GM21526 (cell line): ENCODE data around the gene LRRC57.
A peak's percentile ranks its signal among the peaks of the same experiment; 100 is the strongest.

Source experiments
- ATAC-seq: cut with Tn5 transposase; IDR thresholded peaks from one replicate; pipeline ENCODE4 v1.9.1; 2021; ENCODE audit warnings: moderate library complexity; ENCODE audit not compliant: unreplicated experiment, low FRiP score

LRRC57 gene

DNA sequence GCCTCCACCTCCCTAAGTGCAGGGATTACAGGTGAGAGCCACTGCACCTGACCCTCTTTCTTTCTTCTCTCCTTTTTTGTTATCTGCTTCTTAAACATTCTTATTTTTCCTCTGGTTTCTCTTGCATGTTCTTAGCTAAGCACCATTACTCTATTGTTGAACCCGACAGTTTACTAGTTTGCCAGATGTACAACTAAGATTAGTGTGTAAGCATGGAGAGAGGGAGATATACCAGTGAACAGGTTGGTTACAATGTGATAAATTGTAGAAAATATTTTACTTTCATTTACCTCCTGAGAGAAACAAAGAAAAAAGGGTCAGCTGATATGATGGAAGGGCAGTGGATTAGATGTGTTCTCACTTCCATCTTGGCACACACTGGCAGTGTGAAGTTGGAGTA lies 5.0 kb upstream of the LRRC57 start:
- no peak for ATAC-seq

DNA sequence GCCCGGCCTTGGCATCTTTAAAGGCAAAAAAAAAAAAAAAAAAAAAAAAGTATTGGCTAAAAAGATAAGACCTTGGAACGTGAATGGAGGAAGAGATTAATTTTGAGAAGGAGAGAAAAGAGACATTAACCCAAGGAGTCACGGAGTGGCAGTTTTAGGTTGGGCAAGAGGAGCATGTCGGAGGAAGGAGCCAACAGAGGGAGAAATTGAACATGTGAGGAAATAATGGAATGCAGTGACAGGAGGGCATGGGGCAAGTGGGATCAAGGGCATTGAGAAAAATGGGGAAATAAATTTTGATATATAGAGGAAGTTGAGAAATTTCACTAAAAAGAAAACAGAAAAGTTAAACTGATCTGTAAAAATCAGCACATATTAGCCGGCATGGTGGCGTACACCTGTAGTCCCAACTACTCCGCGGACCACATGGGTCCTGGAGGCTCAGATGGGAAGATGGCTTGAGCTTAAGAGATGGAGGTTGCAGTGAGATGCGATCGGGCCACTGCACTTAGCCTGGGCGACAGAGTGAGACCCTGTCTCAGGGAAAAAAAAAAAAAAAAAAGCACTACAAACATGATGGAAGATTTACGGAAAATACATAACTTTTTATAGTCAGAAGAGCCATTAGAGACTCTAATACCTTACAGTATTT lies 1.3 kb upstream of the LRRC57 start:
- no peak for ATAC-seq

DNA sequence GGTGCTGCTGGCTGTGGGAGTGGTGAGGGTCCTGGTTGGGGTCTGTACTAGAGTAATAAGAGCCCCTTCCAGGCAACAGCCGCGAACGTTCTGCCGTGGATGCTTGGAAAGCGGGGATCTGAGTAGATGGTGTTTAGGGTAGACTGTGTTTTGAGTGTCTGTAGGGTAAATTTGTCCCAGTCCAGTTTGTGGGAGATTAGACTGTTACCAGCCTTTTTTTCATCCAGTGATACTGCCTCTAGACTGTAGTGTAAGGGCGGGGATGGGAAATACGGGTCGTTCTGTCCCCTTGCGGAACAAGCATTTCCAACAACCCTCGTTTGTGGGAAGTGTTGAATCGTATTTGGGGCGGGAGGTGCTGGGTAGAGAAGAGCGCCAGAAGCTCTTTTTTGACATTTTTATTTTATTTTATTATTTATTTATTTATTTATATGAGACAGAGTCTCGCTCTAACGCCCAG lies 469 bp upstream of the LRRC57 start:
- peak; percentile 20 for ATAC-seq

DNA sequence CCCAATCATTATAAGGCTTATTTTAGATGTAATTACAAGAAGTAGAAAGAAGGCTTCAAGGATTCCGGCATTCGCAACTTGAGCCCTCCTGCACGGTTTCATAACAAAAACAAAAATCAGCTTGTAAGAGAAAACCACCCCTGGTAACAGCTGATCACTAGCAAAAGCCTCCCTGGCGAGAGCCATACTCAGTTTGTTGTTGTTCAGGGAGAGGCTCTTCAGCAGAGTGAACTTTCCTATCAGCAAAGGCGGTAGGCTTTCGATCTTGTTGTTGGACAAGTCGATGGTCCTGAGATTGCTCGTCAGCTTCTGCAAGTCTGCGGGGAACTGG lies 710 bp downstream of the LRRC57 start:
- no peak for ATAC-seq

DNA sequence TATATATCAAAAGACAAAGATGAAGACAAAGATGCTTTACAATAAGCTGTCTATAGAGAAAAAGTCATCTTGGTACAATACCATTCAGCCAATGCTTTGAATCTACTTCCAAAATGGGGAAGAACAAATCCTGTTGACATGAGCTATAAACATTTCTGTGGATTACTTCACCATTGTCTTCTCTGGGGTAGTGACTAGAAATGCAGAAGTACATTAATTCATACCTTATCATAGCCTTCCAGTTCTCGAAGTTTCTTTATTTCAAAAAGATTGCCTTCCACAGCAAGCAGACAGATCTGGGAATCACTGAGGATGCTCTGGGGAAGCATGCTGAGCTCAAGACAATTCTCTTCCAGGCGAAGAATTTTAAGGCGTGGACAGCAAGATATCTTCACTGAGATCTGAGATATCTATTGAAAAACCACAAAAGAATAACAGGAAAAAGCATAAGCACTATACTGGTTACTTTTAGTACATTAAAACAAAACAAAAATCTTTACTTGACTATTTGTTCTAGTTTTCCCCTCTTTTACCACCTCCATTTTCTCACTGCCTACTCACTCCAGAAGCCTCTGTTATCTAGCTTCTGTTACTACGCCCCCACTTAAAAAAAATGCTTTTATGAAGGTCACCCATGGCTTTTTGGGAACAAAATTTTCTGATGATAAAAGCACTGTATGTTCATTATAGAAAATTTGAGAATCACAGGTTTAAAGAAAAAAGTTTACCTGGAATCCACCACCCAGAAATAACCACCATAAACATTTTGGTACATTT lies 3.6 kb downstream of the LRRC57 start:
- ATAC-seq = no peak

DNA sequence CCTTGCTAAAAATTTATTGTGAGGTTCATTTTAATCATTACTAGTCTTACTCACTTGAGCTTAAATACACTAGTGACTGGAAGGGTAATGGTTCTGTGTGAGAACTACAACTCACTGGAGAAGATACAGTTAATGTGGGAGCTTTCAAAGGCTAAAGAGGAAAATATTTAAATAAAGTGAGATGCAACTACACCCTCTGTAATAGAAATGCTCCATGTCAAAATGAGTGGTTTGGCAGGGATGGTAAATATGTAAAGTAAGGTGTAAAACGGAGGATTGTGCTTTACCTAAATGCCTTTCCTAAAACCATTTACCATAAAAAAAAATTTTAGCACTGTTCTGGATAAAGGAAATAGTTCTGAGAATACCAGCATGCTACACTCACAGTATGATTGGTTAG lies 15.3 kb downstream of the LRRC57 start:
- no peak for ATAC-seq

DNA sequence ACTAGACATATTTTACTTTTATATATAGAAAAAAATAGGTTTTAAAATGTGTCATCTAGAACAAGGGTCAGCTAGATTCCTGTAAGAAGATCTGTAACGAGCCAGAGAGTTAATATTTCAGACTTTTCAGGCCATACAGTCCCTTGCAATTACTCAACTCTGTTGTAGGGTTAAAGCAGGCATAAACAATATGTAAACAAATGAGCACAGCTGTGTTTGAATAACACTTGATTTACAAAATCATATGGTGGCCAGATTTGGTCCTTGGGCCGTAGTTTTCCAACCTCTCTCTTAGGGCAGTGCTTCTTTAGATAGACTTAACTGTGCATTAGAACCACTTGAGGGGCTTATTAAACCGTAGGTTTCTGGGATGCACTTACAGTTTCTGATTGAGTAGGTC lies 19.6 kb downstream of the LRRC57 start:
- no peak for ATAC-seq

DNA sequence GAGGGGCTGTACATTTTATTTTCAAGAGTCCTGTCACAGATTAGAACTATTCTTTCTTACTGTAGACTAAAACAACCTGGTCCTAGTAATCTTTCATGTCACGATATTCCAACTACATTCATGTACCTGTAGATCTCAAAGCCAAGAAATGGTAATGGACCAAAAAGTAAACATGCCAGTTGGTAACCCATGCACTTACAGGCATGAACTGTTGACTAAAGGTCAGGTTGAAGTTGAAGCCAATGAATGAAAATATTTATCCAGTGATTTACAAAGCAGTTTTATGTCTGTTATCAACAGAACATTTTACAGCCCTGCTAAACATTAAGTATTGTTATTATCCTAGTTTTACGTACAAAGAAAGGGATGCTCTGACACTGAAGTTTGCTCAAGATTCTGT lies 25.3 kb downstream of the LRRC57 start:
- ATAC-seq = no peak

DNA sequence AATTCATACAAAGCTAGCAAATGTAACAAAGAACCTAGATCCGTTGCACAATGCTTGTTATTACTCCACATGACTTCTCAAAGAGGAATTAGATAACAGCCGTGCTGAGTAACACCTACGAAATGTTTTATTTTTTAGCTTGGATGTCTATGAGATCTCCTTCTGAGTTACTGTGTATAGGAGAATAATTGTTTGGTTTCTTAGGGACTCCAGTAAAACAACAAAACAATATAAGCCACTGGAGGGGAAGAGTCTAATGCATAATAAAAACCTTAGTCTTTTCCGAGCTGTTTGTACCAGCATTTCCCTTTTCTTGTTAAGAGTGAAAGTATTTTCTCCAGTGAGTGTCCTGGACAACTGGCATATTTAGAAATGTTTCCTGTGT lies 37.6 kb downstream of the LRRC57 start:
- ATAC-seq = no peak

DNA sequence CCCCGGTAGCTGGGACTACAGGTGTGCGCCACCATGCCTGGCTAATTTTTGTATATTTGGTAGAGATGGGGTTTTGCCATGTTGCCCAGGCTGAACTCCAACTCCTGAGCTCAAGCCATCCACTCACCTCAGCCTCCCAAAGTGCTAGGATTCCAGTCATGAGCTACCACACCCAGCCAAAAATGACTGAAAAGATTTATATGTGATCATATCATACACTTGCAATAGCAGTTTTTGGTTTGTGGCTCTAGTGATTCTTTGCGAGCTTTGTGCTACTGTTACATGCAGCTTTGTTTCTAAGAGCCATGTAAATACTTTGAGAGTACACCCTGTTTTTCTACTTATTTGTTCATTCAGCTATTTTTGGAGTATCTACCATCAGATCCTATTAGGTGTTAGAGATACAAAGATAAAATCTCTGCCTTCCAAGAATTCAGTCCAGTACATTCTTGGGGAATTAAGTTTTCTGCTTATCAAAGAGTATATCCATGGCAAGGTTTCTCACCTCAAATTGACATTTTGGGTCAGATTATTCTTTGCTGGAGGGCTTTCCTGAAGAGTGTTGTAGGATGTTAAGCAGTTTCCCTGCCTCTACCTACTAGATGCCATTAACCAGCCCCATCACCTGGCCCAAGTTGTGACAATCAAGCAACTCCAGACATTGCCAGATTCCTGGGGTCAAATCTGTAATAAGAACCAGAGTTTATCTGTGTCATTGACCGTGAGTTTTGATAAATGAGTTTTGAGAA lies 38.2 kb downstream of the LRRC57 start:
- ATAC-seq = no peak

DNA sequence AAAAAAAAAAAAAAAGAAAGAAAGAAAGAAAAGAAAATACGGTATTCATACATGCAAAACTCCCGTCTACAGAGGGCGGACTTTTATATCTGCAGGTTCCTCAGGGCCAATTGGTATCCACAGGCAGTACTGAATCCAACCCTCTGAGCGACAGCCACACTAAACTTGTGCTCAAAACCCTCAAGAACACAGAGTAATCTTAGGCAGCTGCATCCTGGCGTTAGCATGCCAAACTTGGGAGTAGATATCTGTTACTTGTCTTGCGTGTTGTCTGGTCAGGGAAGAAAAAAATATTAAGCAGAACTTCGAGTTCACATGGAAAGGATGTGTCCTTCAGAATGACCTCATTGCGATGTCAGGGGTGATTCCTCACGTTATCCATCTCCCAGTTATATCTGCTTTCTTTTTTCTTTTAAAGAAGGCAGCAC lies 40.3 kb downstream of the LRRC57 start:
- ATAC-seq = no peak

DNA sequence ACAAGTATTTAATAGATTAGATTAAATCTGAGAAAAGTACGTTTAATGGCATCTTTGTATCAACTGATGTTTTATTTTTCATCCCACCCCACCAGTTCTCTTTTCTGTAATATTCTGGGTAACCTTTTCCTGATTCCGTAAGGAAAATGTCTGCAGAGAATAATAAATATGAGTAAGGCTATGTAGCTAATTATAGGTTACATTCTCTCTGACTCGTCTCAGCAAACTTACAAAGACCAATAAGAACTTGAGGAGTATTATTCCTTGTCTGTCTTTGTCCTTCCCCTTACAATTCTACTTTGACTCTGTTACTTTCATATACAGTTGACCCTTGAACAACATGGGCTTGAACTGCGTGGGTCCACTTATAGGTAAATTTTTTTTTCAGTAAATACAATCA lies 41.1 kb downstream of the LRRC57 start:
- no peak for ATAC-seq

DNA sequence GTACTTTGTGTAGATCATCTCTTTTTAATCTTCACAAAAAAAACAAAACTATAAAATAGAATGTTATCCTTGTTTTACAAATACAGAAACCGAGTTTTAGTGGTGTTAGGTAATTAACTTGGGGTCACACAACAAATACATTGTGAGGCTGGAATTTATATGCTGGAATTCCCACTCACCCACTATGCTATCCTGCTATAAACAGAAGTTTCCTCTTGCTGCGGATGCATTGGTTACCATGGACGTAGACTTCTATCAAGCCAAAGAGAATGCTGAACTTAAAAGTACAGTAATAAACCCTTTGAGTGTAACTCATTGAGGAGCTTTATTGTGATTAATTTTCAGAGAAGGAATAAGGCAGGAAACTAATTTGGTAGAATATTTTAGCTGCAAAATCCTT lies 44.0 kb downstream of the LRRC57 start:
- ATAC-seq = no peak

DNA sequence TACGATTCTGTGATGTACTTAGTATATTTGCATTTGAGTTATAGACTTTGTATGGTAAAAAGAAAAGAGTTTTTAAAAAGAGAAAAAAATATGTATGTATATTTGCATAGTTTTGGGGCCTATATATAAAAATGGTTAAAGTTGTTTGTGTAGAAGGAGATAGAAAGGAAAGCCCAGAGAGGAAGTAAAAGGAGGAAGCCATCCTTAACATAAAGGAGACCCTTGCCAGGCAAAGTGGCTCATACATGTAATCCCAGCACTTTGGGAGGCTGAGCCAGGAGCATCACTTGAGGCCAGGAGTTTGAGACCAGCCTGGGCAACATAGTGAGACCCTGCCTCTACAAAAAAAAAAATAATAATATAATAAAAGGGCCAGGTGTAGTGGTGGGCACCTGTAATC lies 44.8 kb downstream of the LRRC57 start:
- no peak for ATAC-seq

DNA sequence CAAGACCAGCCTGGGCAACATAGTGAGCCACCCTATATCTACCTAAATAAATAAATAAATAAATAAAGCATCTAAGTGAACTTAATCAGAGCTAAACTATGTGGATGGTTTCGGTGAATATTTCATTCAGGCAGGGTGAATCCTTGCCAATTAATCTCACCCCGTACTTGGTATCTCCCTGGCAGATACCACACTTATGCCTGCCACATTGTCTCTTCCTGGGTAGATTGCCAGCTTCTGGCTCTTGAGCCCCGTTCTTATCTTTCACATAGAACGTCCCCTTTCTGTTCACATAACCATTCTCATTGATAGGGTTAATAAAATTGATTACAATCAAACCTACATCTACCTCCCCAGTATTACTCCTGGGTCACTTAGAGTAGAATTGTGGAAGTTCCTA lies 46.1 kb downstream of the LRRC57 start:
- no peak for ATAC-seq

DNA sequence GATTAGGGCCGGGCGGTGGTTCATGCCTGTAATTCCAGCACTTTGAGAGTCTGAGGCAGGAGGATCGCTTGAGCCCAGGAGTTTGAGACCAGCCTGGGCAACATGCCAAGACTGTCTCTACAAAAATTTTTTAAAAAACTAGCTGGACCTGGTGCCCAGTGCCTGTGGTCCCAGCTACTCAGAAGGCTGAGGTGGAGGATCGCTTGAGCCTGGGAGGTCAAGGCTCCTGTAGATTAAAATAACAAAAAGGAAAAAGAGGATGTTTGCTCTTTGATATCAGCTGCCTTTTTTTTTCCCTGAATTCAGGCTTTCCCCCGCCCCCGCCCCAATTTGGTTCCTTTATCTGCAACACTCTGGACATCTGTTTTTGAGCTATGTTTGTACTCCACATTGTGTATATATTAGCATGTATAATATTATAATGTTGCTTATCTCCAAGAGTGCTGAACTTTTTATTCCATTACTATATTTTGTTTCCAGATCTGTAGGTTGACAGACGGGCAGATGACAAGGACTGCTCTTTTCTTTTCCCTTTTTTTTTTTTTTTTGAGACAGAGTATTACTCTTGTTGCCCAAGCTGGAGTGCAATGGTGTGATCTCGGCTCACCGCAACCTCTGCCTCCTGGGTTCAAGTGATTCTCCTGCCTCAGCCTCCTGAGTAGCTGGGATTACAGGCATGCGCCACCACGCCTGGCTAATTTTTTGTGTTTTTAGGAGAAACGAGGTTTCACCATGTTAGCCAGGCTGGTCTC lies 48.6 kb downstream of the LRRC57 start:
- ATAC-seq = no peak

DNA sequence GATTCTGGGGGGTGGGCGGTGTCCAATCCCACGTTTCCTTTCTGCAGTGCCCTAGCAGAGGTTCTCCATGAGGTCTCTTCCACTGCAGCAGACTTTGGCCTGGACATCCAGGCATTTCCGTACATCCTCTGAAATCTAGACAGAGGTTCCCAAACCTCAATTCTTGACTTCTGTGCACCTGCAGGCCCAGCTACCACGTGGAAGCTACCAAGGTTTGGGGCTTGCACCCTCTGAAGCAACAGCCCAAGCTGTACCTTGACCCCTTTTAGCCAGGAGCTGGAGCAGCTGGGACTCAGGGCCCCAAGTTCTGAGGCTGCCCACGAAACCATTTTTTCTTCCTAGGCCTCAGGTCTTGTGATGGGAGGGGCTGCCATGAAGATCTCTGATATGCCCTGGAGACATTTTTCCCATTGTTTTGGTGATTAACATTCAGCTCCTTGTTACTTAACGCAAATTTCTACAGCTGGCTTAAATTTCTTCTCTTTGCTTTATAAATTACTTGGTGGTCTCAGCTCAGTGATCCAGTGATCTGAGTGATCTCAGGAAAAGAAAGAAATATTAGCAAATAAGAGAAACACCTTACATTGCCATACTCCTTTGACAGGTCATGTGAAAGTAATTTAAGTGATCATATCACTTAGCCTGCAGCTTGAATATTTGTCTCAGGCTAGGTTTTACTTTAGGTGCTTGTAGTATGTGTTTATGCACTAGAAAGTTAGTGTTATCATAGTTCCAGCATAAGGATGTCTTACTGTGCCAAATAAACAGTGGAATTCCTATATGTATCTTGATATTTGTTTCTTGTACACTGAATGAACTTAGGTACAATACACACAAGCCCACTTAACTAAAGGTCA lies 50.2 kb downstream of the LRRC57 start:
- ATAC-seq = no peak

DNA sequence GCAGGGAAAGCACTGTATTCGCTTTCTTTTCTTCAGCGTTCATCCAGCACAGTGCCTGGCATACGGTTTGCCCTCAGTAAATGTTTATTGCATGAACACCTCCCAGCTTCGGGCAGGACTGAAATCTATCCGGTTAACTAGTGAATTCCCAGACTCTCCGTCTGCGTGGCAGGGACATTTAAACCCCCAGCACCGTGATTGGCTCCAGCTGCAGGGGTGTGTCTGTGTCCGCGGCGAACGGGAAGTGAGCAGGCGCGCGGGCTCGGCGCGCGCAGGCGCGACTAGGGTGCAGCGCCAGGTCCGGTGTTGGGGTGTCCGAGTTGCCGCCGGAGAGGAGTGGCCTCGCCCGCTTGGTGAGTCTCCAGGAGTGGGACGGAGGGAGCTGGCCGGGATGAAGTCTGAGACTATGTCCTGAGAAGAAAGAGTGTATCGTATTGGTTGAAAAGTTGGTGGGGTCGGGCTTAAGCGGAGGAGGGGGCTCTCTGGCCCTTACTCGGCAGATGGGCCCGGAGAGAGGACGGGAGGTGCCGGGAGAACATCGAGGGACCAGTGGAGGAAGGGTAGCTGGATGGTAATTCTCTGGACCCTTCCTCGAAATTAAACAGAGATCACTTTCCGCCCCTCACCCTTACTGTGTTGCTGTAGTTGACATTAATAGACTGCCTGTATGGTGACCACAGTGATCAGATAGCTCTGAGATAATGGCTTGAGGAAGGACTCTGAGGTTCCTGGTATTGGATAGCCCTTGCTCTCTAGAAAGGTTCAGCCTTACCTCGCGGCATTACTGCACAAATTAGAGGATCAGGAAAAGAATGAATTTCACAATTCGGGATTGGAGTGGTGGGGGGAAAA lies 53.0 kb downstream of the LRRC57 start, which contains the start of gene SNAP23:
Gene SNAP23, plus strand, starts transcription at position 274 of the 852 bp plus-strand sequence. CDS start 16,213 bp downstream, outside the sequence.
- peak; percentile 70 for ATAC-seq

DNA sequence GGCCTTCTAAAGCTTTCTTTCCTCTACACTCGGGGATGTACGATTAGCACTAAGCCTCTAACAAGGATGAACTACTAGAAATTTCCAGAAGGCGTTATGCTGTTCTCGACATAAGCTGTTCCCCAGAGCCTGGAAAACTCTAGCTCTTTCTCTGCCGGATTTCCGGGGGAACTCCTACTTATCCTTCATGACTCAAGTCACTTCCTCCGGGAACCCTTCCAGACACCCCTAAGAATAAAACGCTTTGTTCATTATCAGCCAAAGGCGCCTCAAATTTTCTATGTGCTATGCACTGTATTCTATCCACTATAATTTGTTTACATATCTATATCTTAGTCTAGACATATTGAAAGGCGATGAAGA lies 53.6 kb downstream of the LRRC57 start:
- ATAC-seq = no peak
